Heart right ventricle (tissue), 16 donors: Measurements from ENCODE around the gene NETO1. TPM values are rescaled to one million over a fixed set of nuclear protein-coding genes. Genes with fewer than 3 reads are reported as not detected.

ENCODE experiments used
- ATAC-seq, 8 donors: fragments of 200-7000 bp; cut with Tn5 transposase; one replicate each; pipeline ENCODE4 v1.9.1; 2020; ENCODE audit warnings: mild to moderate bottlenecking in 8 of 8, moderate library complexity in 8 of 8, moderate number of reproducible peaks in 1 of 8
- DNase-seq, 2 donors: peaks; one replicate each; pipeline ENCODE4 v3.0.0-alpha.2; 2020
- H3K27ac ChIP-seq, 10 donors: fragments of 200-600 bp; sonication (generic) in 2 of 10; one replicate each; pipeline versions ENCODE4 v1.5.0 to v1.8.0; 2020 to 2022; ENCODE audit warnings: mild to moderate bottlenecking in 3 of 10
- H3K27me3 ChIP-seq, 7 donors: fragments of 200-600 bp; one replicate each; pipeline ENCODE4 v1.8.0; 2021 to 2022; ENCODE audit warnings: mild to moderate bottlenecking in 2 of 7
- H3K36me3 ChIP-seq, 9 donors: fragments of 200-600 bp; sonication (generic) in 1 of 9; one replicate each; pipeline versions ENCODE4 v1.5.0 to v1.8.0; 2020 to 2022; ENCODE audit warnings: mild to moderate bottlenecking in 2 of 9
- H3K4me1 ChIP-seq, 9 donors: fragments of 200-600 bp; sonication (generic) in 1 of 9; one replicate each; pipeline versions ENCODE4 v1.5.0 to v1.8.0; 2020 to 2022; ENCODE audit warnings: mild to moderate bottlenecking in 4 of 9
- H3K4me3 ChIP-seq, 10 donors: fragments of 200-600 bp; sonication (generic) in 2 of 10; one replicate each; pipeline versions ENCODE4 v1.5.0 to v1.8.0; 2020 to 2022; ENCODE audit warnings: mild to moderate bottlenecking in 7 of 10, moderate library complexity in 2 of 10
- H3K9me3 ChIP-seq, 11 donors: fragments of 200-600 bp in 10 of 11; sonication (generic) in 2 of 11; one replicate each; pipeline versions ENCODE4 v1.5.0 to v1.8.0; 2013 to 2022; ENCODE audit warnings: mild to moderate bottlenecking in 2 of 11, control low read depth in 1 of 11, moderate library complexity in 1 of 11
- WGBS, 2 donors: extraction: QIAGEN DNeasy Blood & Tissue Kit; methylation state at CpG; one replicate each; pipeline ENCODE4 v1.1.7; 2013; ENCODE audit warnings: inconsistent platforms in 1 of 2; 5-methylcytosine and 5-hydroxymethylcytosine counted together
- intact Hi-C, 10 donors: fragments of 100-400 bp; cut with DNase I; formaldehyde crosslinking; loops; one replicate each; pipeline versions ENCODE4 v1.11.1 to v1.14.2; 2022
- polyA plus RNA-seq, 2 donors: library from polyadenylated mRNA; stranded (reverse); fragments of 200-250 nt; gene quantifications; one replicate each; pipeline ENCODE4 v1.2.3, GENCODE V29; 2013
- total RNA-seq, 10 donors: library from RNA; stranded (reverse); fragmentation: NEBNext Ultra II Directional in 3 of 10; extraction: Animal tissue kit (Norgen Biotek cat#: 25700) in 3 of 10; gene quantifications; one replicate each; pipeline versions ENCODE4 v1.2.1 to v1.2.4, GENCODE V29; 2021 to 2023
- TF ChIP-seq, protein P1 (sequence below), 9 donors: fragments of 200-600 bp; sonication (generic) in 2 of 9; IDR thresholded peaks; one replicate each; pipeline versions ENCODE4 v1.5.0 to v1.8.0; 2021 to 2022; ENCODE audit warnings: antibody characterized with exemption in 9 of 9, mild to moderate bottlenecking in 5 of 9, moderate library complexity in 1 of 9
- donor health status: Arrhythmogenic right ventricular cardiomyopathy.
- donor health status: ischemic (EF 13 %, LVEDD 7.1; RV severe dilation, severe dysfunction).
- donor health status: healthy with polysubstance abuse.
- donor health status: DM: no; HTN: yes; CAD: no.
- donor health status: DM: no; HTN: no; CAD: no.
- donor health status: ischemic (EF 25% LVEDD 6.9; RV normal size, moderate dysfunction).
- donor health status: ischemic (EF 25% LVEDD 5.7; RV mildly dilated, moderate dysfunction).
- donor health status: healthy.
- donor health status: DM: yes; HTN: yes; CAD: no.
- donor health status: Ischemic cardiomyopathy.
- donor health status: ischemic (EF 35%, LVEDD 5.7; RV mildly dilated, moderate dysfunction).
- donor health status: nonischemic (EF 11% LVEDD 7.7; RV severe dilation, severe dysfunction).
- donor health status: DM: yes; HTN: yes; CAD: no.
- donor health status: PGD.
- donor health status: ischemic (EF 29% LVEDD 5.4; RV normal size, mild dysfunction).
- donor health status: nonischemic (EF 23%, LVEDD 6.1; RV moderate dilation, normal function).

The NETO1 gene
- total and polyA plus RNA-seq, 12 donors: 0.07 to 0.78 (median 0.52) TPM; not detected in 6

DNA sequence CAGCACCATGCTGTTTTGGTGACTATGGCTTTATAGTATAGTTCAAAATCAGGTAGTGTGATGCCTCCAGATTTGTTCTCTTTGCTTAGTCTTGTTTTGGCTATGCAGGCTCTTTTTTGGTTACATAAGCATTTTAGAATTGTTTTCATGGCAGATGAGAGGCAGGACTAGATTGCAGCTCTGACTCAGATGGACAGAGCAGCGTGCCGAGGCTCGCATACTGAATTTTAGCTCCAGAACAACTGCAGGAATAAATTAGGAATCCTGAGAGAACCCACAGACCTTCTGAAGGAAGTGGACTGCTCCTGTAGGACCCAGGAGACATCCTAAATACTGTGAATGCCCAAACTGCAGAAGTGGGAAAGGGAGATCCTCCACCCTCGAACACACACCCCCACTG is 141.6 kb downstream of the NETO1 start:
- 88 to 89% methylated on average over 4 of the region's 4 CpGs for WGBS, 2 donors
- ATAC-seq: no peak
- TF ChIP-seq, protein P1, sequence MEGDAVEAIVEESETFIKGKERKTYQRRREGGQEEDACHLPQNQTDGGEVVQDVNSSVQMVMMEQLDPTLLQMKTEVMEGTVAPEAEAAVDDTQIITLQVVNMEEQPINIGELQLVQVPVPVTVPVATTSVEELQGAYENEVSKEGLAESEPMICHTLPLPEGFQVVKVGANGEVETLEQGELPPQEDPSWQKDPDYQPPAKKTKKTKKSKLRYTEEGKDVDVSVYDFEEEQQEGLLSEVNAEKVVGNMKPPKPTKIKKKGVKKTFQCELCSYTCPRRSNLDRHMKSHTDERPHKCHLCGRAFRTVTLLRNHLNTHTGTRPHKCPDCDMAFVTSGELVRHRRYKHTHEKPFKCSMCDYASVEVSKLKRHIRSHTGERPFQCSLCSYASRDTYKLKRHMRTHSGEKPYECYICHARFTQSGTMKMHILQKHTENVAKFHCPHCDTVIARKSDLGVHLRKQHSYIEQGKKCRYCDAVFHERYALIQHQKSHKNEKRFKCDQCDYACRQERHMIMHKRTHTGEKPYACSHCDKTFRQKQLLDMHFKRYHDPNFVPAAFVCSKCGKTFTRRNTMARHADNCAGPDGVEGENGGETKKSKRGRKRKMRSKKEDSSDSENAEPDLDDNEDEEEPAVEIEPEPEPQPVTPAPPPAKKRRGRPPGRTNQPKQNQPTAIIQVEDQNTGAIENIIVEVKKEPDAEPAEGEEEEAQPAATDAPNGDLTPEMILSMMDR (IDR thresholded peaks at IDR 0.05): no peak
- Histone ChIP-seq H3K4me1 (no peaks in the 10 kb centered on the region), H3K36me3 (no peaks in the 10 kb centered on the region), H3K27me3 (no peaks in the 10 kb centered on the region), H3K4me3 (no peak overlapping the region), H3K27ac (no peak overlapping the region), H3K9me3 (peaks cover 0 to 23% (median 0%) of the 10 kb centered on the region in 11 donors)
- intact Hi-C loops: no loop called here
- DNase-seq: no peak

DNA sequence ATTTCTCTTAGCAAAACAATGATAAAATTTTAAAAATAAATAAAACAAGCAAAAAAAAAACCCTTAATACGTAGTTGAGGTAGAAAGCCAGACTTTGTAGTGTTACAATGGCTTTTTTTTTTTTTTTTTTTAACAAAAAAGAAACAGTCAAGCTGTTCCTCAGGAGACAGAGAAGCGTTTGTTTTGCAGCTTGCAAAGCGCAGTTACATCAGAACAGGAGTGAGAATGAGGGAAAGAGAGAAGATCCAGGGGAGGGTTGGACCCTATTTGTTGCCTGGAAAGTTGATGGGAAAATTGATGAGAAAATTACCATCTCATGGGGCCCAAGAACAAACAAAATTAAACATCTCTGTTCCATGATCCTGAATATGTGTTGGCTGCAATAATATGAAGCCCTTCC is 146.5 kb downstream of the NETO1 start:
- TF ChIP-seq, protein P1 (IDR thresholded peaks at IDR 0.05): no peak
- intact Hi-C loops: no loop called here
- 57 to 71% methylated on average over 3 of the region's 3 CpGs for WGBS, 2 donors
- H3K27ac ChIP-seq: no peak overlapping the region
- no peaks in the 10 kb centered on the region for H3K27me3 ChIP-seq
- peaks cover 0 to 18% (median 0%) of the 10 kb centered on the region in 11 donors for H3K9me3 ChIP-seq
- DNase-seq (no peak), ATAC-seq (no peak)
- H3K4me1 ChIP-seq: no peaks in the 10 kb centered on the region
- H3K4me3 ChIP-seq: no peak overlapping the region
- H3K36me3 ChIP-seq: no peaks in the 10 kb centered on the region

DNA sequence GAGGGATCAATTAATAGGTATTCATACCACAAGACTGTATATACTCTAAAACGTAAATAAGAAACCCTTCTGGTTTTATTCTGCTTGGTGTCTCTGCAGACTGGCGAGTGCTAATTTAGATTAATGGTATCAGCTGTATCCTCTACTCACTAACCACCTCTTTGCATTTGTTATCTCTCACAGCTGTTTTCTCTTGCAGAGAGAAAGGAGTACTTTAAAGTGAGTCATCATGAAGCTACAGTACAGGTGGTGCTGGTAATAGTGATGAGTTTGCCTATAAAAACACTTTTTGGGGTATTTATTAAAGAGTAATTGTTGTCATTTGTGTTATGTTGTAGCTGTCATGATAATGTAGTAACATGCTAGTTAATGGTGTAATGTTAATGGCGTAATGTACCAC is 147.7 kb downstream of the NETO1 start:
- ATAC-seq (no peak), DNase-seq (no peak)
- H3K4me3 ChIP-seq: no peak overlapping the region
- H3K27me3 ChIP-seq: no peaks in the 10 kb centered on the region
- peaks cover 0 to 10% (median 0%) of the 10 kb centered on the region in 11 donors for H3K9me3 ChIP-seq
- no peaks in the 10 kb centered on the region for H3K4me1 ChIP-seq
- TF ChIP-seq, protein P1 (IDR thresholded peaks at IDR 0.05): no peak
- 31 to 35% methylated on average over 3 of the region's 3 CpGs for WGBS, 2 donors
- no peaks in the 10 kb centered on the region for H3K36me3 ChIP-seq
- intact Hi-C loops: no loop called here
- no peak overlapping the region for H3K27ac ChIP-seq

DNA sequence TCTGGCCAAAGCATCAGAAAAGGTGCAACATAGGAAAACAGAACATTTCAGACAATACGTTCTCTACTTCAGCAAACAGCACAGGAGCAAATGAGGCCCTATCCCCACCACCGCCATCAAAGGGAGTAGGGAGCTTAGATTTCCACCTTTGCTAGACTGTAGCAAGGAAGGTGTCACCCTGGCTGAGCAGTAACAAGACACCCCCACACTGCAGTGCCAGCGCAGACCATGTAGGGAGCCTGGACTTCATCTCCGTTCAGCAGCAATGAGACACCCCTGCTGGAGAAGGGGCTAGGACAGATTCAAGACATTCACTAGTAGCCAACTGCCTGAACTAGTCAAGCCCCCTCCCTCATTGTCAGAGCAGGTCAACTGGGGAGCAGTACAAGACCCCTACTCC is 163.6 kb downstream of the NETO1 start:
- Histone ChIP-seq H3K9me3 (no peaks in the 10 kb centered on the region), H3K36me3 (no peaks in the 10 kb centered on the region), H3K4me3 (no peak overlapping the region), H3K27me3 (no peaks in the 10 kb centered on the region), H3K27ac (no peak overlapping the region), H3K4me1 (no peaks in the 10 kb centered on the region)
- intact Hi-C loops: loop anchor here in 2 of 10 donors (5.0 kb wide), 2 partner anchors 1408 to 1413 kb away; no protein-coding TSS in a partner anchor
- ATAC-seq (no peak), DNase-seq (no peak)
- WGBS, 2 donors: 76 to 79% methylated on average over 4 of the region's 4 CpGs
- TF ChIP-seq, protein P1 (IDR thresholded peaks at IDR 0.05): no peak
